Putamen (tissue), 1 donor: ENCODE data around the gene PXMP2.

Source experiments
- DNase-seq: peaks from one replicate; pipeline ENCODE4 v3.0.0-alpha.2; 2016; ENCODE audit warnings: low spot score

The PXMP2 gene

DNA sequence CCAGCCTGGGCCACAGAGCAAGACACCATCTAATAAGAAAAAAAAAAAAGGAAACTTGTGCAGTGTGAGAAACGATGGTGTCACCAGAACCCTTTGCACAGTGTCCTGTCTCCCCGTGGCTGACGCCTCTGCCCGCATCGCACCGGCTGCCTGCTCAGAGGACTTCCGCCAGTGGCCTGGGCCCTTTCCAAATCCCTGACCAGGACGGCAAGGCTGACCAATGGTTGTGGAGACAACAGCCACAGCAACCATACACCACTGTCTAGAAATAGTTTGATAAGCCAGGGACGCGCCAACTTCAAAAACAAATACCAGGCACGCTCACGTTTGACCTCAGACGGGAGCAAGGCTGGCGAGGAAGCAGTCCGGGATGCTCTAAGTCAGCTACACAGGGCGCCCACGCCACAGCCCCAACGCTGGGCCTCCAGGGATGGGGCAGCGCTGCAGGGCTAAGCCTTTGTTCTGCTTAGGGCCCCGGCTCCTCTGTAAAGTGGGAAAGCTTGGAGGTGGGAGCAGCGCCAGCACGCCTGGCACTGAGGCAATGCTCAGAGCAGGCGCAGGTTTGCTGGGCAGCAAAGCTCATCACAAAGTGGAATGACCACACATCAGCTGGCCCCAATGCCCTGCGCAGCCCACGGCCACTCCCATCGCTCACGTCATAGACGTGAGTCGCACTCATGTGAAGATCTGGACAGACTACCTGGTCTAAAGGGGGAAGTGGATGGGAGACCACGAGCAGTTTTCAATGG lies 35.8 kb downstream of the PXMP2 start:
- DNase-seq = no peak

DNA sequence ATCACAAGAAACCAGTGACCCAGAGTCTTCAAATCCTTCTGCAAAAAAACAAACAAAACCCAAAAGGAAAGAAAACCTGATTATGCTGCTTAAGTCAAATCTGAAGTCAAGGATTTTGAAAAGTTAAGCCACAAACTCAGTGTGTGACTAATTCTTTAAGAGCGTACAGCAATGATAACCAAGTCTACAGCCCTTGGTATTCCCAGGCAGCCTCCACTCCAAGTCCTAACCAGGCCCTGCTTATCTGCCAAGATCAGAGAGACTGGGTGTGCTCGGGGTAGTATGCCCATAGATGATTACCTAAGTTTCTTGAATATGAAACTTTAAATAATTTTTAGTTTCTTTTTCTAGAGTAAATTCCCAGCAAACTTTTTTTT lies 36.4 kb downstream of the PXMP2 start:
- DNase-seq = no peak

DNA sequence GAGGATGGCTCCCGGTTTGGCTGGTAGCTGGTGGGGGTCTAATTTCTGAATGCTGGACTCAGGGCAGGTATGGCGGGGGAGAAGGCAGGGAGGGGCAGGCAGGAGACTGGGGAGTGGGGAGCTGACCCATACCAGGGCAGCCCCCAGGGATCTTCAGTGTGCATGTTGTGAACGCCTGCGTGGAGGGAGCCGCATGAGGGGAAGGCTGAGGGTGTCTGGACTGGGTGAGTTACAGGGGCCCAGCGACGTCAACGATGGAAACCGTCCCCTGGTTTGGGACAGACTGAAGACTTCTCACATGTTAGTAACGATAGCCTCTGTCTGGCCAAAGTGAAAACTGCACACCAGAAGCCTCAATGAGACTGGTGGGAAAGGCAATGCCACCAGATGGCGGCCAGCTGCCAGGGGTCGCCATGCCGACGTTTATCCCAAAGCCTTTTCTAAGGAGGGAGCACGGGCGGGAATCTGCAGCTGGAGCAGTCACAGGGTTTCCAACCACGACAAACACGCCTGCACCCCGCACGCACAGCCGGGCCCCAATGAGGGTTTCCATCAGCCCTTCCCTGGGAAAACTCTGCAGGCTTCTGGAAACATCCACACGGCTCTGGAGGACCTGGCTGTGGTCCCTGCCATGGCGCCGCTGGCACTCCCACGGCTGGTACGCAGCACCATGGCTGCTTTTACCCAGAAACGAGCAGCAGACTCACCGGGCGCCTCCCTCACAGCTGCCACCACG lies 37.3 kb downstream of the PXMP2 start:
- no peak for DNase-seq

DNA sequence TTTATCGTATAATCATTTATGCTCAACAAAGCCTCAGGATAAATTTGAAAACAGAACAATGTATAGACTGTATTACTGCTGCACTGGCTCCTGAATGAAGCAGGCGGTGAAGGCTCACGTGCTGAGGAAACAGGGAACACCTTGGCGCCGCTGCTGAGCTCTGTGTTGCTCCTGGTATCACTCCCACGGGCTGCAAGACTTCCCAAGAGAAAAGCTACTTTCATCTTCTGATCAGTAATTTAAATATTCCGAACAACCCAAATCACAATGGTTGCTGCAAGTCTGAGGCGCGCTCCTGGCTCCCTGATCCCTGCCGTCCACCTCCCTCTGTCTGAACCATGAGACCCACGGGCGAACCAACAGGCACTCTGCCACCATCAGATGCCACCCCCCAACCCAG lies 39.0 kb downstream of the PXMP2 start:
- peak; percentile 37 for DNase-seq

DNA sequence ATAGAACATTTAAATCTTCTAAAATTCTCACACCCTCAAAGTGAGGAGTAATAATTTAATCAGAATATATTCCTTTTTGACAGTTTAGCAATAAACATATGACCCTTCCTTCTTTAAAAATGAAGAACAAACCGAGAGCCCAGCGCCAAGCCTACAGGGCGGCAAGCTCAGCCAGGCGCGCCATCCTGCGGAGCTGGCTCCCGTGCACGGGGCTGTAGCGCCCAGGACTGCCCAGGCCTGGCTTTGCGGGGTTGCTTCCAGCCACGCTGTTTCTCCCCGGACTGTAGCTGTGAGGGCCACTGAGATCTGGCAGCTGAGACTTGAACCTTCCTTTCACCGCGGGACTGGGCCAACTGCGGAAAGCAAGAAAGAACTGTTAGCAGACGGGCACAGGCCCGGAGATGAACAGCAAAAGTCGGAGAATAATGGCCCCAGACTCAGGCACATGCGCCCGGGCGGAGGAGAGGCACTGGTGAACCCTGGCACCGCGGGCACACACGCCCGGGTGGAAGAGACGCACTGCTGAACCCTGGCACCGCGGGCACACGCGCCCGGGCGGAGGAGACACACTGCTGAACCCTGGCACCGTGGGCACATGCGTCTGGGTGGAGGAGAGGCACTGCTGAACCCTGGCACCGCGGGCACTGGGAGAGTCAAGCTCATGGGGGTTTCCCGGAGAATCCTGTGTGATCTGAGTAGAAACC lies 39.9 kb downstream of the PXMP2 start:
- DNase-seq = no peak

DNA sequence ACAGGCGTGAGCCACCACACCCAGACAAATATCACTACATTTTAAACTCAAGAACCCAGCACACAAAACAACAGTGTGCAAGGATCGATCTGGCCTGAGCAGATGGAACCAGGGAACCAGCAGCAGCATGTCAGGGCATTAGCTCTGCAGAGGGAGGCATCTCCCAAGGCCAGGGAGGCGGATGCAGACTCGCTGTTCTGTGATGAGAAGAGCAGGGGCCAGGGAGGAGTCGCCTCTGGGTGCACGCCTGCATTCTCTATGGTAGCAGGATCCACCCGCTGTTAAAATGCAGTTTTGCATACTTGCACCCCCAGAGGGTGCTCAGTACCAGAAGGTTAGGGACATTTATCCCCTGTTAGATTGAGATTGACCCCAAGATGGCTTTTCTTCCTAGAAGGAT lies 41.1 kb downstream of the PXMP2 start:
- DNase-seq = no peak

DNA sequence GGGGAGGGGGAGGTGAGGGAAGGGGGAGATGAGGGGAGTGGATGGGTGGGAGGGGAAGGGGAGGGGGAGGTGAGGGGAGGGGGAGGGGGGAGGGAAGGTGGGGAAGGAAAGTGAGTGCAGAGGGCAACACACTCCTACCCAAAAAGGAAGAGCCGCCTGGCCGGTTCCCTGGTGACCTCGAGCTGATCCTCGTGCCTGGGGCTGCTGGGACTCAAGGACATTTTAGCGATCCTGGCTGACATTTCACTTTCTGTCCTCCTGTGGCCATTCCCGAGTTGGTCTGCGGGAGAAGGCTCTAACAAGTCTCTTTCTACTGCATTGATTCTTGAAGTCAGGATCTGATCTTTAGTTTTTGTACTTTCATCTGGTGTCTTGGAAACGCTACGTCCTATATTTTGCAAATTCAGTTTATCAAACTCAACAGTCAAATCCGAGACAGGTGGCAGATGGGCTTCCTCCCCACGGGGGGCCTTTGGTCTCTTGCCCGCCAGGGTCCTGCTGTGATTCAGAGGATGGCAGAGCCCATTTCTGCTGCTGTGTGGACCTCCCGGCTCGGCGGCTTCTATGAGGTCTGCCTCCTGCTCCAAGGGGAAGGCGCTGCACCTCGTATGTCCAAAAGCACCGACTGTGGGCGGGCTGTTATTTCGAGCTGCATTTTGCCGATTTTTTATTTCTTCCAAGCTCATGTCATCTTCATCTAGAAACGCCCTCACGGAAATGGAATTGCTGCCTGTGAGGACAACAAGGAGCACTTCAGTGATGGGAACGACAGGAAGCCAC lies 42.3 kb downstream of the PXMP2 start:
- no peak for DNase-seq

DNA sequence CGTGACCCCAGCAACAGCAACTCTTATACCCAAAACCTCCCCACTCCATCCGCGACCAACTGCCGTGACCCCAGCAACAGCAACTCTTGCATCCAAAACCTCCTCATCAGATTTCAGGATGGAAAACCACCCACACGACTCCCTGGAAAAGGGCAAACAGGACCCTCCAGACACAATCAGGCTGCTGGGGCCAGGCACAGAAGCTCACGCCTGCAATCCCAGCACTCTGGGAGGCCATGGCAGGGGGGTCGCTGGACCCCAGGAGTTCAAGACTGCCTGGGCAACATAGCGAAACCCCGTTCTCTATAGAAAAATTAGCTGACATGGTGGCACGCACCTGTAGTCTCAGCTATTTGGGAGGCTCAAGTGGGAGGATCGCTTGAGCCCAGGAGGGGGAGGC lies 43.0 kb downstream of the PXMP2 start:
- no peak for DNase-seq

DNA sequence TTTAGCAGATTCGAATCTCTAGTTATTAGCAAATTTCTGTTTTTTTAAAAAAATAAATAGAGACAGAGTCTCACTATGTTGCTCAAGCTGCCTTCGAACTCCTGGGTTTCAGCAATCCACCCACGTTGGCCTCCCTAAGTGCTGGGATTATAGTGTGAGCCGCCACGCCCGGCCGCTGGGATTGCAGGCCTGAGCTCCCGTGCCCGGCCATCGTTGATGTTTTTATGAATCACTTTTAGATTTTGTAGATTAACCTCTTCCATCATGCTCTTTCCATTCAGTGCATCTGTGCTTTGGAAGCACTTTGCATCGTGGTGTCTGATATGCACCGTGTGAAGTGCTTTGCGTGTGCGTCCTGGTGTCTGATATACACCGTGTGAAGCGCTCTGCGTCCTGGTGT lies 44.2 kb downstream of the PXMP2 start:
- no peak for DNase-seq

DNA sequence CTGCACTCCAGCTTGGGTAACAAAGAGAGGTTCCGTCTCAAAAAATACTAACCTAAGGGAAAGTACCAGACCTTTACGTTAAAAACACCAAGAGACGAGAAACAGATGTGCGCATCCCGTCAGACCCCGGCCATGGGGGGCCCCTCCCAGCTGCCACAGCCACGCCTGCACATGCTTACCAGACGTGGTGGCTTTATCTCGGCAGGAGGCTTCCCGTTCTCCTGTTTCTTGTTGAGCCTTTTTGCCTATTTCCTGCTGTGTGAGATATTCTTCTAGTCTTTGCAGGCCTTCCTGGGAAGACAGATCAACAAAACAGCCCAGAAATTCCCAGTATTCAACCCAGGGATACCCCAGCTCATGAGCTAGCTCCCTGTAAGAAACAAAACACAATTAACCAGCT lies 46.8 kb downstream of the PXMP2 start:
- DNase-seq = no peak

DNA sequence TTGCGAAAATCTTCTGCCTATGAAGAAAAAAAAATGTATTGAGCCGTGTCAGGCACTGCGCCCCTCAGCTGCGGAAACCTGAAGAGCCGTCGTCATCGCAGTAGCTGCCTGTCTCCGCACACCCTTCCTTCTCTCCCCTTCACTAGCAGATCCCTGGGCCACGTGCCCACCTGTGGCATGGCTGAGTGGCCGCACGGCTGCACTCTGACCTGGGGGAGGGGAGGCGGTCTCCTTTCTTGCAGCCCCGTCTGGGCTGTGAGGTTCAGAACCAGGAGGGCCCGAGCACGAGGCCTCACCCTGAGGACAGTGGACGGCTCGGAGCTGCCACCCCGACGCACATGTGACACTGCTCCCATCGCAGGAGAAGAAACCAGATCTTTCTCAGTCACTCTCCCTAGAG lies 48.1 kb downstream of the PXMP2 start:
- no peak for DNase-seq

DNA sequence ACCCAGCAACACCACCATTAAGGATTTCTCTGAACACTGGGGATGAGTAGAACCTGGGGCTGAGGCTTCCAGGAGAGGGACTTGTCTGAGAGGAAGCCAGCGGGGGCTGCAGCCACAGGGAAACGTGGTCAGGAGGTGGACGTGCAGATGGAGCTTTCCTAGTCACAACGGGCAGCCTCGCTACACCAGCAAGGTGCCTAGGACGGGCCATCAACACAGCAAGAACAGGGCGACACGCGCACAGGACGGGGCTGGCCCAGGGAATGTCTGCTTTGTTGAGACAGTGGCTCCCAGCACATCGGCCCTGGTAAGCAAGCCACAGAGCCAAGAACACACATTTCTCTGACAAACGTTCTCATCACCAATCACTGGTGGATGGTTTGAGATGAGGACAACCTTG lies 49.0 kb downstream of the PXMP2 start:
- no peak for DNase-seq

DNA sequence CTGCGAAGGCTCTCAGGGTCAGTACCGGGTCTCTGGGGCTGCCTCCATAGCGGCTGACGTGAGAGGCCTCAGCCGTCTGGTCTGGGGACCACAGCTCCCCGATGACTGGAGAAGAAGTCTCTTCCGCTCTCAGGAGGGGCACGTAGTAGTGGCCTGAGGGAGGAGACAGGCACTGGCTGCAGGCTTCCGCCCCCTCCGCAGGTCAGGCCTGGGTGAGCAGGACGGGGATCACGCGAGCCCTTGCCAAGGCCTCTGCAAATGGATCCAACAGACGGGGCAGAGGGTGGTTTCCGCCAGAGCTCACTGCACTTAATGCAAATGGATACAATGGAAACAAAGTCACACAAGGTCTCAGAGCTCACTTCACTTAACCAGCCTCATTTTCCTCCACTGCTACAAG lies 49.5 kb downstream of the PXMP2 start:
- no peak for DNase-seq

DNA sequence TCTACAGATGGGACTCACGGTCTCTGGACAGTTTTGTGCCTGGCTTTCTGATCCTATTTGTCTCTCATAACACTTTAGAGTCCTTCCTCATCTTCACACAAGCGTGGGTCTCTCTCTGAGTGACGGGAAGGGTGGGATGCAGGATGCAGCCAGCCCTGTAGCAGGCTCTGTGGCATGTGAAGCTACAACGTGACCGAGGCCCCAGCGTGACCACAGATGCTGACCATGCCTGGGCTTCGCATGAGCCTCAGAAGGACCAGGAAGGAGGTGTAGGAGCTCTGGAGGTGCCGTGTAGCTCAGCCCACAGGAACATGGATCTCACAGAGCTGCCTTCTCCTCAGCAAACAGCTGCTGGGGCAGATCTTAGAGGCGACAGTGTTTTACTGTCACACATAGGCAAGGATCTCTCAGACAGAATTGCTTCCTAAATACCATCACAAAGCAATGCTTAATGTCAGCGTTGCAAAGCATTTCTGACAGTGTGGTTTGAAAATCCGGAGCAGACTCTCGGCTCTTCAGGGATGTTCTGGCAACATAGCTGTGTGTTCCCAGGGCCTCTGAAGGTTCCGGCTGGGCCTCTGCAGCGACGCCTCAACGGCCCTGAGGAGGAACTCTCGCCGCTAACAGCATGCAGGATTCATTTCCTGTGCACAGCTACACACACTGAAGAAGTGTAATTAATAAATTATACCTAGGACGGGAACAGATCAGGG lies 52.4 kb downstream of the PXMP2 start:
- DNase-seq = no peak

DNA sequence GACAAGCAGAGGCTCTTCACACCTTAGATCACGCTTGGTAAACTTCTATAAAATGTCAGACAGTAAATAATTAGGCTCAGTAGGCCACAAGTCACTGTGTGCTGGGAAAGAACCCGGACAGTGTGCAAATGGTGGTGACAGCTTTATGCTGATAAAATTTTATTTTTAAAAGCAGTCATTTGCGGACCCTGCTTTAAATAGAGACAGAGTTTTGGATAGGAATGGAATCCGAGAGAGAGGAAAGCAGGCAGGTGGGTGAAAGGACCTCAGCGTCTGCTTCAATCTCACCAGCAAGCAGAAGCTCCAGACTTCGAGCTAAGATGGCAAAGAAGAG lies 52.9 kb downstream of the PXMP2 start:
- no peak for DNase-seq

DNA sequence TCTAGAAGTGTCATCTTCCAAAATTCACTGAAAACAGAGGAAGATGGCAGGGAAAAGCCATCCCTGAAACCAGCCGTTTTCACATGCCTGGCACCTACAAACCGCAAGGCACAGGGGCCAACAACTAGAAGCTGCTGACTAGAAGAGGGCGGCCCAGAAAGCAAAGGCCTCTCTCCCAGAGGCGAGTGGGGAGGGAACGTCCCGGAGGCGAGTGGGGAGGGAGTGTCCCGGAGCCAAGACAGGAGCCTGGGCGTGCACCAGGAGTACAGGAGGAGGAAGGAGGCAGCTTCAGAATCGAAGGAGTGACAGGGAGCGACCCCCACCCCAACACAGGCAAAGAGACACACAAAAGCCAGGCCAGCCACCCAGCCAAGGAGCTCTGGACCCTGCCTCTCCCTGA lies 53.3 kb downstream of the PXMP2 start:
- no peak for DNase-seq

DNA sequence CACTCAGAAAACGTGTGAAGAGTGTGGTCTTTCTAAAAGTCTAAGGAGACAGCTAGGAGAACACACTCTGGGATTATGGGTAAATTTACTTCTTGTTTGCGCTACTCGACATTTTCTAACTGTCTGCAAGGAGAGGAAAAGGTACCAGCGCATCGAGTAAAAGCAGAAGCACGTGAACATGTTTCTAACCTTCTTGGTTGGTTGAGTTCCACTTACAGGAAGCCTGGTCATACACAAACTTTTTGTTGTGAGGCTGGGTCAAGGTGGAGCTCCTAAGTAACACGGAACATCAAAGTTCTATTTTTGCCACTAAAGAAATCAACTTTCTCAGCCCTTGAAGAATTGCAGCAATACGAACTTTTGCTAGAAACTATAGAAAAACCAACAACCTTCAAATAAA lies 54.2 kb downstream of the PXMP2 start:
- DNase-seq = no peak

DNA sequence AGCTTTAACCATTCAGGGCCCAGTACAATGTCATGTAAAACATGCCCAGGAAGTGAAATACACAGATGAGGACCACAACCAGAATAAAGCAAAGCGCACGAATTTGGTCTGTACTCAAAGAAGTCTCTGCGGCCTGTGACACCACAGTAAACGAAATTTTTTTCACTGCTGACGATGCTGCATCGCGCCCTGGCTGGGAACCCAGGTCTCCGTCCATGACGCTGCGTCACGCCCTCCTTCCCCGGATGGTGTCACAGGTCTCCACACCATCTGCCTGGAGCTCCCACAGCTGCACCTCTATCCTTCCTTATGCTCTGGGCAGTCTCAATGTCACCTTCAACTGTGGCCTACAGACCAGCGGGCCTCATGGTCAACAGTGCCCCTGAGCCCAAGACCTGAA lies 56.4 kb downstream of the PXMP2 start:
- no peak for DNase-seq

DNA sequence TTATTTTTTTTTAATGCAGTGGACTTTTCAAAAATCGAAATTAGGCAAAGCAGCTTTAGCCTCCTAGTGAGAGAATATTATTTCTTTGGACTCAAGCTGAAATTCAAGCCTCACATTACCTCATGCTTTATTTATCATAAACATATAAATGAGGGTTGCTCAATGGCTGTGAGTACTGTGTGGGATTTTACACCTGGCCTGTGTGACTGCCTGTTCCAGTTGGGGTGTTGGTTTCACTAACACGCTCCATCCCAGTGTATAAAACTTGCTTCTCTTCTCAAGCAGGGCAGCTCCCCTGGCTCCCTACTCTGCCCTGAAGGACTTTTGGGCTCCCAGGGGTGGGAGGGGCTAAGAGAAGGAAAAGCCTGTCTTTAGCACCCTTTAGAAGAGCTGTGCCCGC lies 59.2 kb downstream of the PXMP2 start:
- DNase-seq = no peak

DNA sequence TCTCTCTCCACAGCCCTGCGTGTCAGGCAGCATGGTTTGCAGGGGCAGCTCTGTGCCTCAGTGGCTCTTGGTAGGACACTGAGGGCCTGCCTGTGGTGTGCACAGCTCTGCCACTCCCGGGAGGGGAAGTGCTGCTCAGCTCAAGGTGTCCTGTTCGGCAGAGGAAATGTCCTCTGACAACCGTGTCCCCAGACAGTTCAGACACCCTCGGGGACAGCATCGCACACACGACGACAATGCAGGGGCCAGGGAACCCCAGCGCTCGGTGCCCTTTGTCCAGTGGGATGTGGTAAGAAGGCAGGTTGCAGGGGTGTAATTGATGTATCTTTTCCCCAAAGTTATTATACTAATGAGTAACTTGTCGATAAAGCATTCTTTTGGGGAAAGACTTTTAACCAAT lies 60.0 kb downstream of the PXMP2 start:
- no peak for DNase-seq

DNA sequence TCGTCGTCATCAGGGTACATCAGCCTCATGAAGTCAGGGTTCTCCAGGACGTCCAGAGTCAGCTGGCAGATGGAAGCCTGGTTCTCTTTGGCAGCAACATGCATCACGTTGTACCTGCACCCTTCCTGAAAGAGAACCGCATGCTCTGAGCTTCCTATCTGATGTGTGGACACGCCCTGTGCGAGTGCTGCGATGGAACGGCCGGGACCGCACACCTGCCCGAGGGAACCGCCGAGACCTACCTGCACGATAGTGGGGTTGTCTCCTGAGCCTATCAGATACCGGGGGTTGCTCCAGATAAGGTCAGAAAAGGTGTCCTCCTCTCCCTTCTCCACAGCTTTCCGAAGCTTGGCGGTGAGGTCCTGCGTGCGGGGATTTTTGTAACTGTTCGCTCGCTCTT lies 60.5 kb downstream of the PXMP2 start:
- DNase-seq = no peak

DNA sequence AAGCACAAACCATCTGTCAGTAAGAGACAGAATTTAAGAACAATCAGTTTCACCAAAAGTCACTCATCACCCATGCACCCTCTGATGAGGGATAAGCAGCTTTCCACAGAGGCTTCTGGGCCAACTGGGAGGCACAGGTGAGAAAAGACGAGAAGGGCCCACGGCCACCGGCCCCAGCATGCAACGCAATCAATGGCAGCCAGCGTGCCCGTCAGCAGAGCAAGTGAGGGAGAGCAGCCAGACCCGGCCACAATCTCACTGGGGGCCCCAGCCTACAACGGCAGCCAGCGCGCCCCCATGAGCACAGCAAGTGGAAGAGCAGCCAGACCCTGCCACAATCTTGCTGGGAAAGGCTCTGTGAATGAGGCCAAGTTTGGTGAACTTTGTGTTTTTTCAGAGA lies 60.9 kb downstream of the PXMP2 start:
- no peak for DNase-seq
